IPS-18a (cell line): ENCODE results near the gene ANO2.

Experiments used
- H3K27ac ChIP-seq: one replicate; pipeline ENCODE4 v1.5.1; 2013; ENCODE audit warnings: low read length
- H3K27me3 ChIP-seq: one replicate; pipeline ENCODE4 v1.6.1; 2013; ENCODE audit warnings: mild to moderate bottlenecking, low read length; ENCODE audit not compliant: control insufficient read depth, insufficient read depth
- H3K36me3 ChIP-seq: one replicate; pipeline ENCODE4 v1.6.1; 2013; ENCODE audit warnings: low read depth, low read length; ENCODE audit not compliant: control insufficient read depth
- H3K4me1 ChIP-seq: one replicate; pipeline ENCODE4 v1.6.1; 2013; ENCODE audit warnings: low read depth, low read length; ENCODE audit not compliant: control insufficient read depth
- H3K4me3 ChIP-seq: one replicate; pipeline ENCODE4 v1.5.1; 2013; ENCODE audit warnings: low read length
- H3K9ac ChIP-seq: one replicate; pipeline ENCODE4 v1.6.1; 2013; ENCODE audit warnings: mild to moderate bottlenecking, low read length, moderate library complexity
- H3K9me3 ChIP-seq: one replicate; pipeline ENCODE4 v1.6.1; 2013; ENCODE audit warnings: low read depth, low read length; ENCODE audit not compliant: control insufficient read depth

ANO2 gene

DNA sequence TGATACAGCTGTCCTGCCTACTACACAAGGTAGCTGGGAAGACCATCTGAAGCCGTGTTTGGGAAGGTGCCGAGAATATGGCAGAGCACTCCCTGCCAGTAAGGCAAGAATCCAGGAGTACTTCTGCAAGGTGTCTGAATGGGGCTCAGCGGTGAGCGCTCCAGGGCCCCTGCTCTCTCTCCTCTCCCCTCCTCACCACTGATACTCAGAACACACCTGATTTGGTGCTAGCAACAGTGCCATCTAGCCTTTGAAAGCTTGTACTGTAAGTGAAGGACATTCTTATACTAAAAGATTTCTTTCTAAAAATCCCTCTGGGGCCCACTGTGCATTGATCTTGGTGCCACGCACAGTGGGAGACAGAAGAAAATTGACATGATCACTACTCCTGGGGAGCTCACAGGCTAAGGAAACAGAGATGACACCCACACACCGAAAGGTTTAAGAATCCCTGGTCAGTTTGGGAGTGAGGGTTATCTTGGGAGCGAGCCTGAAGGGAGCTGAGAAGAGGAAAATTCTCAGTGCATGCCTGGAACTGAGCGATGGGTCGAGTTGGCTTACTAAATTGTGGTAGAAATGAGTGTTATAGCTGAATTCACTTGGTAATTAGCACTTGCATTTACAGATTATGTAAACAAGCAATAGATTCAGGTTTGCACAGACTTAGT is 296.2 kb downstream of the ANO2 start:
- H3K9ac ChIP-seq: no peak overlapping the region
- H3K27me3 ChIP-seq: no peaks in the 10 kb centered on the region
- H3K9me3 ChIP-seq: no peaks in the 10 kb centered on the region
- no peak overlapping the region for H3K27ac ChIP-seq
- peaks cover 7% of the 10 kb centered on the region for H3K4me1 ChIP-seq
- no peak overlapping the region for H3K4me3 ChIP-seq
- no peaks in the 10 kb centered on the region for H3K36me3 ChIP-seq

DNA sequence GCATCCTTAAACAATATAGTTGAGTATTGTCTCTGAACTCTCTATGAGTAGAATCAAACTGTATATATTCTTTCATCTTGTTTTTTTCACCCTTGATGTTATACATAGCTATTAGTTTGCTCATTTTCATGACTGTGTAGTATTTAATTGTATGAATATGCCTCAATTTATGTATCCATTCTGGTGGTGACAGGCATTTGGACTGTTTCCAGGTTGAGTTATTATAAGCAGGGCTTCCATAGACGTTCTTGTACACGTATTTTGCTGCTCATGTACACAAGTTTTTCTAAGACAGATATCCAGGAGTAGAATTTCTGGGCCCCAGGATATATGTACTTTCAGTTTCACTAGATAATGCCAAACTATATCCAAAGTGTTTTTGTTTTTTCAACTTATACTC is 301.8 kb downstream of the ANO2 start:
- H3K9ac ChIP-seq: no peak overlapping the region
- H3K27me3 ChIP-seq: no peaks in the 10 kb centered on the region
- H3K9me3 ChIP-seq: no peaks in the 10 kb centered on the region
- H3K36me3 ChIP-seq: no peaks in the 10 kb centered on the region
- H3K4me3 ChIP-seq: no peak overlapping the region
- no peak overlapping the region for H3K27ac ChIP-seq
- peaks cover 3% of the 10 kb centered on the region for H3K4me1 ChIP-seq

DNA sequence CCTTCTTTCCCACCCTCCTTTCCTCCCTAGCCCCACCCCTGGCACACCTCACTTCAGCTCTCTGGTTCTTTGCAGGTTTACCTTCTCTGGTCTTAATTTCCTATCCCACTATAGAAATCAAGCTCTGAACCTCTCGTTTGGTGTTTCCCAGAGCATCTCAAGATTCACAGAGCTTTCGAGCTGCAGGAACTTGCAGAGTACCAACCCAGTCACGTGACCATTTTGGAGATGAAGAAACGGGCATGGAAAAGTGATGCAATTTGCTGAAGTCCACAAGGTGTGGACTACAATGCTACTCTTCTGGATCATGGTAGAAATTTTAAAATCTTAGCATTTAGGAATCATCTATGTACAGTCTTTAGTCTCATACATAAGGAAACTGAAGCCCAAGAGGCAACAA is 307.4 kb downstream of the ANO2 start:
- H3K27ac ChIP-seq: no peak overlapping the region
- H3K36me3 ChIP-seq: no peaks in the 10 kb centered on the region
- no peaks in the 10 kb centered on the region for H3K9me3 ChIP-seq
- no peak overlapping the region for H3K4me3 ChIP-seq
- no peak overlapping the region for H3K9ac ChIP-seq
- peaks cover 3% of the 10 kb centered on the region for H3K4me1 ChIP-seq
- H3K27me3 ChIP-seq: no peaks in the 10 kb centered on the region

DNA sequence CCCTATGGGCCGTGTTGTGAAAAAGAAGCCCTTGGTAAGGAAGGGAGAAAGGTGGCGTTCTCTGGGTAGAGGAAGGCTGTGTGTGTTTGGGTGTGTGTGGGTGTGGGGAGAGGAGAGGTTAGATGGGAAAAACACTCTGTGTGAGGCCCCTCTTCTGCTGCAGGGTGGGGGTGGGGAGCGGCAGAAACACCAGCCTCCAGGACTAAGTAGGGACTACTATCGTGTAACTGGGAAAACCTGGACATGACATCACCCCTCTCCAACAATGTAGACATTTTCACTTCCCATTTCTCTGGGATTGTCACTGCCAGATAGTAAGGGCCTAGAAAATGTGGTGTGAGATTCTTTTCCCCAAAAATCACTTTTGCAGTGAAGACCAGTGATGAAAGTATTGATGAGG is 308.2 kb downstream of the ANO2 start:
- H3K9ac ChIP-seq: no peak overlapping the region
- no peaks in the 10 kb centered on the region for H3K9me3 ChIP-seq
- H3K4me3 ChIP-seq: no peak overlapping the region
- no peaks in the 10 kb centered on the region for H3K27me3 ChIP-seq
- no peaks in the 10 kb centered on the region for H3K36me3 ChIP-seq
- peaks cover 3% of the 10 kb centered on the region for H3K4me1 ChIP-seq
- H3K27ac ChIP-seq: no peak overlapping the region

DNA sequence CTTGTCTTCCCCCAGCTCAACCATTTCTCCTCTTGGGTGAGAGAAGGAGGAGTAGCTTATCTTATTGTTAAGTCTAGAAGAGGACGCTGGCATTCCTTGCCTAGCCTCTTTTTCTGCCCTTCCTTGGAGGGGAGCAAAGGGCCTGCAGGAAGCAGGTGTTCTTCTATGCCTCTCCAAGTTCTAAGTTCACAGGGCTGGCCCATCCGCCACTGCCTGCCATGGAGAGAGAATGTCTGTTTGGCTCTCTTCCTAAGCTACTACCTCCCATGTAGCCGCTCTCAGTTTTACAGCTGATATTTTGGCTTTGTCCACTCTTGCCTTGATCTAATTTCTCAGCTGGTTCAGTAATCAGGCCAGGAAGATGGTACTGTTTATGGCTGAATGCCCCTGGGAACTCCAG is 312.0 kb downstream of the ANO2 start:
- H3K27me3 ChIP-seq: no peaks in the 10 kb centered on the region
- no peaks in the 10 kb centered on the region for H3K36me3 ChIP-seq
- no peak overlapping the region for H3K9ac ChIP-seq
- no peak overlapping the region for H3K27ac ChIP-seq
- no peak overlapping the region for H3K4me3 ChIP-seq
- H3K9me3 ChIP-seq: no peaks in the 10 kb centered on the region
- peaks cover 3% of the 10 kb centered on the region for H3K4me1 ChIP-seq

DNA sequence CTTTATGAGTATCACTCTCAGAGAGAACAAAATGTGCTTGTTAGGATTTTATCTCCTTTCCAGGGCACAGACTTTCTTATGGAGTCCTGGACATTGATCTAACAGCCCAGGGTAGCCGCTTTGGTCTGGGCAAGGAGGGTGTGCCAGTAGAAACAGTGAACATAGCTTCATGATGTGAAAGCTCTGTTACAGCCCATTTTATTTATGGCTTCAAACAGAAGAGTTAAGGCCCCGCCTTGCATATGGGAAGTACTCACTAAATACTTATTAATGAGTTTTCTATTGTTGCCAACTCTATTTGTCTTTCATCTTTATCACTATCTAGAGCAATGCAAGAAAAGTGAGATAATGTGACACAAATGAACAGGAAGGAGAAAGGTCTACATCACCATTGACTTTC is 312.6 kb downstream of the ANO2 start:
- Histone ChIP-seq H3K9me3 (no peaks in the 10 kb centered on the region), H3K27me3 (no peaks in the 10 kb centered on the region), H3K4me3 (no peak overlapping the region), H3K4me1 (peaks cover 3% of the 10 kb centered on the region), H3K9ac (no peak overlapping the region), H3K27ac (no peak overlapping the region), H3K36me3 (no peaks in the 10 kb centered on the region)

DNA sequence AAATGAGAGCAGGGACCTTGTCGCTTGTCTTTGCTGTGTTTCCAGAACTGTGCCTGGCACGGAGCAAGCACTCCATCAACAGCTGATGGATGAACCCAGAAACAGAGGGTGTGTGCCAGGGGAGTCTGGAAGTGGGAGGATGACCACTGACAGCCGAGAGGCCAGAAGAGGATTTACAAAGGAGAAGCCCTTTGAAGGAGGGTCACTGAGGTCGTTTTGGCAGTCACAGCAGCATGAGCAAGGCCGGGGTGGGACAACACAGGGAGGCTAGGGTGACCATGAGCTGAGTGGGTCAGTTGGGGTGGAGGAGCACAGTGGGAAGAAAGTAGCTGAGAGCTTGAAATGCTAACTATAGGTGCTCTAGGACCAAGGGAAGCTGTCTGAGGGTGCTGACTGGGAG is 313.6 kb downstream of the ANO2 start:
- Histone ChIP-seq H3K4me3 (no peak overlapping the region), H3K27me3 (no peaks in the 10 kb centered on the region), H3K9me3 (no peaks in the 10 kb centered on the region), H3K9ac (no peak overlapping the region), H3K4me1 (no peaks in the 10 kb centered on the region), H3K36me3 (no peaks in the 10 kb centered on the region), H3K27ac (no peak overlapping the region)

DNA sequence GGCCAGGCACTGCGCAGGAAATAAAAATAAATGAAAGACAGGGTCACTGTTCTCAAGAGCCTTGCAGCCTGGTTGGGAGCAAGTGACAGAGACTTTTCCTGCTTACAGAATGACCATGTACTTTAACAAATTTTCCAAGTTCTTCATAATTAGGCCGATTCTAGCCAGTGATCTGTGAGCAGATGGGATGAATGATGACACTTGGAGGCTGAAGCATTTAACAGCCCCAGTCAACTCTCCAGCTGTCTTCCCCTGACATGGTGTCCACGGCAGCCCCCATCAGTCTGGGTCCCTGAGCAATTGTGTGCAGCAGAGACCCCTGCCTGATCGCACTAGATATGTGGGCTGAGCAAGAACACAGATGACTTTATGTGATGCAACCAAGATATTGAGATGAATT is 314.3 kb downstream of the ANO2 start:
- Histone ChIP-seq H3K36me3 (no peaks in the 10 kb centered on the region), H3K9me3 (no peaks in the 10 kb centered on the region), H3K27ac (no peak overlapping the region), H3K4me1 (no peaks in the 10 kb centered on the region), H3K9ac (no peak overlapping the region), H3K4me3 (no peak overlapping the region), H3K27me3 (no peaks in the 10 kb centered on the region)

DNA sequence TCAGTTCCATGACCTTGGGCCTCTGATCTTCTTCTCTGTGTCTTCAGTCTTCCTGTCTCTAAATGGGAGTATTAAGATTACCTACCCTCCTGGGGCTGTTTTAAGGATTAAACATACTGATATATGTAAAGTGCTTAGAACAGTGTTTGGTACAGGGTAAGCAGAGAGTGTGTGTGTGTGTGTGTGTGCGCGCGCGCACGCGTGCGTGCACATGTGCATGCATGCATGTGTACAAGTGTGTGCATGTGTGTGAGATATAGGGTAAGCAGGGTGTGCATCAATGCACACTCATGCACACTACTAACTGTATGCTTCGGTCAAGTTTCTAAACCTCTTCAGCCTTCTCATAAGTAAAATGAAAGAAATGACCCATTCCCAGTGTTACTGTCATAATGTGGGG is 316.6 kb downstream of the ANO2 start:
- no peak overlapping the region for H3K27ac ChIP-seq
- no peaks in the 10 kb centered on the region for H3K36me3 ChIP-seq
- no peak overlapping the region for H3K9ac ChIP-seq
- H3K4me3 ChIP-seq: no peak overlapping the region
- no peaks in the 10 kb centered on the region for H3K27me3 ChIP-seq
- H3K9me3 ChIP-seq: no peaks in the 10 kb centered on the region
- no peaks in the 10 kb centered on the region for H3K4me1 ChIP-seq

DNA sequence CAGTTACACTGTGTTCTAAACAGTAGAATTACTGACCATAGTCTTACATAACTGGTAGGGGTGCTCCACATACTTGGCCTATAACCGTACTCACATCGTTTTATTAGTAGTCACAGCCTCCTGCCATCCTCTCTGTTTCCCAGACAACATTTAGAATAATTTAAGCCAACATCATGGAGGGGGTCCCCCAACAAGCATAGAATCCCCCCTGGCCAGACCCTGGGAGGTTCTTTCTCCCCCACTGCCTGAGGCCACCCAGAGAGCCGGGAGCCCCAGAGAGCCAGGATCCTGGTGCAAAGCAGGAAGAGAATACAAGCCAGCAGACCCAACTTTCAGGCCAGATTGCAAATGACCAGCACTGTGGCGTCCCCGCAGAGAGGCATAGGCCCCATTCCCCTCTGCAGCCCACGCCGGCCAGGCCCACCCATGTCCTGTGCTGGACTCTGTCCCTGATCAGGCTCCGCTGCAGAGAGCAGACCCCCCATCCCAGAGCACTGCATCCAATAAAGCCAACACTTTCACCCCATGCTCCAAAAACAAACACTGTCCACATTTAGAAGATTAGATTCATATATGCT is 317.9 kb downstream of the ANO2 start:
- H3K4me3 ChIP-seq: no peak overlapping the region
- no peaks in the 10 kb centered on the region for H3K27me3 ChIP-seq
- no peaks in the 10 kb centered on the region for H3K4me1 ChIP-seq
- H3K9ac ChIP-seq: no peak overlapping the region
- H3K9me3 ChIP-seq: no peaks in the 10 kb centered on the region
- no peak overlapping the region for H3K27ac ChIP-seq
- no peaks in the 10 kb centered on the region for H3K36me3 ChIP-seq

DNA sequence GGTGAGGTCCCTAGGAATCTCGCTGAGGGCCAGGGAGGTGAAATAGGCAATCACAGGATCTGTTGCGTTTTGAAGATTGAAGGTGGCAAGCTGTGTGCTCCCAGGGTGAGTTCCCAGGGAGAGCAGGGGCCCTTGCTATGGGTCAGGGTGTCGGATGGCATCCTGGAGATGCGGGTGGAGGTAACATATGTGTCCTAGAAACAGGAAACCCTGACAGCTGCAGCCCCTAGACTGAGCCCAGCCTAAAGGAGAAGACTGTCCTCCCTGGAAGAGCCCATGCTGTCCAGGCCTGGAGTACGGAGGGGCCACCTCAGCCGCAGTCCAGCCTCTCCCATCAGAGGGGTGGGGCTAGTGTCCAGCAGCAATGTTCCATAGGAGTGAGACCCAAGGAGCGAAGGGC is 318.9 kb downstream of the ANO2 start:
- no peak overlapping the region for H3K9ac ChIP-seq
- no peaks in the 10 kb centered on the region for H3K4me1 ChIP-seq
- no peaks in the 10 kb centered on the region for H3K9me3 ChIP-seq
- H3K27me3 ChIP-seq: no peaks in the 10 kb centered on the region
- no peaks in the 10 kb centered on the region for H3K36me3 ChIP-seq
- H3K4me3 ChIP-seq: no peak overlapping the region
- H3K27ac ChIP-seq: no peak overlapping the region

DNA sequence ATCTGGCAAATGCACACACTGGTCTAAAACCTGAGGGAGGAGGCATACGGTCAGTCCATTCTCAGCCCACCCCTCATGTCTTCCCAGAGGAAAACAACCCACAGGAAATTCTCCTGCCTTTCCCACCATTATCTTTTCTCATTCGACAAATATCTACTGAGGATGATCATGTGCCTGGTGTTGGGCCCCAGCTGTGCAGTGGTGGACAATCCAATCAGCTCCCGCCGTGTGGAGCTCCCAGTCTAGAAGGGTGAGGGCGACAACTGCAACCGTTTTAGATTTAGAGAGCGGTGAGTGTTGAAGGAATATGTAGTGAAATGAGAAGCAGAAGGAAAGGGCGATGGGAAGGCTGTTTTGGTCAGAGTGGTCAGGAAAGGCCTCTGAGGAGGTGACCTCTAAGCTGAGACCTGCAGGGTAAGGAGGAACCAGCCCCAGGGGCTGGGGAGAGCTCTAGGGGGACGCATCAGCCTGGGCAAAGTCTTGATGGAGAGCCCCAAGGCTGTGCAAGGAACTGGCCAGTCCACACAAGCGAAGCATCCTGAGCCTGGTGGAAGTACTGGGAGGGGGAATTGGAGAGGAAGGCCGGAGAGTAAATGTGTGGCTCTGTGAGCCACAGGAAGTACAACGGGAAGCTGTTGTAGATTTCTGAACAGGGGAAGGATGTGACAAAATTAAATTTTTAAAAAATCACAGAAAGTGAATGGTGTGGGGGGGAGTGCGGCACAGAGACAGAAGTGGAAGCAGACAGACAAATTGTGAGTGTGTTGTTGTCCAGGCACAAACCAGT is 320.4 kb downstream of the ANO2 start:
- Histone ChIP-seq H3K4me1 (no peaks in the 10 kb centered on the region), H3K27ac (no peak overlapping the region), H3K9ac (no peak overlapping the region), H3K36me3 (no peaks in the 10 kb centered on the region), H3K4me3 (no peak overlapping the region), H3K9me3 (no peaks in the 10 kb centered on the region), H3K27me3 (no peaks in the 10 kb centered on the region)
